Skeletal muscle satellite cell (primary cell): ENCODE measurements around the gene SLC26A8.
"Not testable (repeated sequence)": the region's sequence is repeated elsewhere in the genome, so short reads cannot be mapped to it uniquely, and the experiment has no call there.

ENCODE experiments used
- H3K27me3 ChIP-seq: 2 replicates; pipeline ENCODE4 v1.7.0; 2013; ENCODE audit warnings: low read length; ENCODE audit not compliant: control insufficient read depth, insufficient read depth
- H3K36me3 ChIP-seq: 2 replicates; pipeline ENCODE4 v1.7.0; 2013; ENCODE audit warnings: mild to moderate bottlenecking, control low read depth, low read length; ENCODE audit not compliant: insufficient read depth
- H3K4me1 ChIP-seq: 2 replicates; pipeline ENCODE4 v1.7.0; 2013; ENCODE audit warnings: low read length; ENCODE audit not compliant: control insufficient read depth, insufficient read depth
- H3K4me2 ChIP-seq: 2 replicates; pipeline ENCODE4 v1.7.0; 2013; ENCODE audit warnings: mild to moderate bottlenecking, low read length
- H3K4me3 ChIP-seq: 2 replicates; pipeline ENCODE4 v1.7.0; 2013; ENCODE audit warnings: low read length
- H3K9ac ChIP-seq: 2 replicates; pipeline ENCODE4 v1.7.0; 2013; ENCODE audit warnings: mild to moderate bottlenecking, low read depth, low read length, moderate library complexity
- H3K9me3 ChIP-seq: replicated peaks from 2 replicates; pipeline ENCODE4 v1.7.0; 2013; ENCODE audit warnings: mild to moderate bottlenecking, control low read depth, low read length

Gene SLC26A8

GRCh38 chr6:36049582-36049981 lies 25.1 kb upstream of the SLC26A8 start:
- H3K27me3 ChIP-seq = no peaks in the 10 kb centered on the region
- peaks cover 12% of the 10 kb centered on the region for H3K4me1 ChIP-seq
- H3K9me3 ChIP-seq = no peaks in the 10 kb centered on the region
- H3K36me3 ChIP-seq = peaks cover 3% of the 10 kb centered on the region
- H3K9ac ChIP-seq = no peak overlapping the region
- no peak overlapping the region for H3K4me3 ChIP-seq
- H3K4me2 ChIP-seq = no peak overlapping the region

- Histone ChIP-seq H3K4me3 (no peak overlapping the region), H3K27me3 (no peaks in the 10 kb centered on the region), H3K4me2 (no peak overlapping the region), H3K9me3 (no peaks in the 10 kb centered on the region), H3K9ac (no peak overlapping the region), H3K4me1 (peaks cover 6% of the 10 kb centered on the region), H3K36me3 (no peaks in the 10 kb centered on the region)
These were observed 18.3 kb upstream of the SLC26A8 start for GRCh38 chr6:36042618-36043260.

- H3K4me2 ChIP-seq = no peak overlapping the region
- H3K9ac ChIP-seq = no peak overlapping the region
- no peak overlapping the region for H3K4me3 ChIP-seq
- no peaks in the 10 kb centered on the region for H3K9me3 ChIP-seq
- no peaks in the 10 kb centered on the region for H3K36me3 ChIP-seq
- H3K4me1 ChIP-seq = peaks cover 6% of the 10 kb centered on the region
- H3K27me3 ChIP-seq = no peaks in the 10 kb centered on the region
These were observed 16.5 kb upstream of the SLC26A8 start for GRCh38 chr6:36040958-36041357.

- no peaks in the 10 kb centered on the region for H3K27me3 ChIP-seq
- no peak overlapping the region for H3K9ac ChIP-seq
- H3K4me2 ChIP-seq = no peak overlapping the region
- H3K9me3 ChIP-seq = no peaks in the 10 kb centered on the region
- H3K4me1 ChIP-seq = peaks cover 6% of the 10 kb centered on the region
- H3K36me3 ChIP-seq = no peaks in the 10 kb centered on the region
- no peak overlapping the region for H3K4me3 ChIP-seq
These were observed 14.7 kb upstream of the SLC26A8 start for GRCh38 chr6:36039112-36039511.

GRCh38 chr6:36038120-36038876 lies 13.9 kb upstream of the SLC26A8 start:
- no peak overlapping the region for H3K4me3 ChIP-seq
- no peaks in the 10 kb centered on the region for H3K9me3 ChIP-seq

GRCh38 chr6:36035225-36035624 lies 10.8 kb upstream of the SLC26A8 start:
- peaks cover 9% of the 10 kb centered on the region for H3K4me1 ChIP-seq
- H3K9ac ChIP-seq = no peak overlapping the region
- no peak overlapping the region for H3K4me2 ChIP-seq
- H3K9me3 ChIP-seq = no peaks in the 10 kb centered on the region
- H3K36me3 ChIP-seq = no peaks in the 10 kb centered on the region
- no peak overlapping the region for H3K4me3 ChIP-seq
- no peaks in the 10 kb centered on the region for H3K27me3 ChIP-seq

More at GRCh38 chr6:36038120-36038876, 13.9 kb upstream of the SLC26A8 start:
- Histone ChIP-seq H3K4me1 (peaks cover 9% of the 10 kb centered on the region), H3K36me3 (no peaks in the 10 kb centered on the region), H3K4me2 (no peak overlapping the region), H3K27me3 (no peaks in the 10 kb centered on the region), H3K9ac (no peak overlapping the region)

- Histone ChIP-seq H3K27me3 (no peaks in the 10 kb centered on the region), H3K9ac (no peak overlapping the region), H3K4me1 (peaks cover 9% of the 10 kb centered on the region), H3K9me3 (no peaks in the 10 kb centered on the region), H3K4me2 (no peak overlapping the region), H3K4me3 (no peak overlapping the region), H3K36me3 (no peaks in the 10 kb centered on the region)
These were observed 10.0 kb upstream of the SLC26A8 start for GRCh38 chr6:36034441-36034840.

- Histone ChIP-seq H3K27me3 (no peaks in the 10 kb centered on the region), H3K9me3 (no peaks in the 10 kb centered on the region), H3K4me1 (peaks cover 9% of the 10 kb centered on the region), H3K4me2 (no peak overlapping the region), H3K36me3 (no peaks in the 10 kb centered on the region), H3K4me3 (no peak overlapping the region), H3K9ac (no peak overlapping the region)
These were observed 9.5 kb upstream of the SLC26A8 start for GRCh38 chr6:36033935-36034334.

GRCh38 chr6:36033144-36033543 lies 8.7 kb upstream of the SLC26A8 start:
- H3K4me3 ChIP-seq, H3K27me3 ChIP-seq, H3K9ac ChIP-seq, H3K4me2 ChIP-seq, H3K36me3 ChIP-seq, H3K9me3 ChIP-seq, H3K4me1 ChIP-seq: not testable (repeated sequence)

- H3K9me3 ChIP-seq = no peaks in the 10 kb centered on the region
- H3K4me2 ChIP-seq = peak overlapping the region; percentile 16
- H3K9ac ChIP-seq = no peak overlapping the region
- H3K36me3 ChIP-seq = no peaks in the 10 kb centered on the region
- H3K27me3 ChIP-seq = no peaks in the 10 kb centered on the region
- H3K4me3 ChIP-seq = no peak overlapping the region
- H3K4me1 ChIP-seq = peaks cover 9% of the 10 kb centered on the region
These were observed 7.8 kb upstream of the SLC26A8 start for GRCh38 chr6:36032261-36032660.

- H3K9ac ChIP-seq = peak overlapping the region; percentile 94
These were observed 5.0 kb upstream of the SLC26A8 start for GRCh38 chr6:36029464-36029863.

GRCh38 chr6:36028877-36029324 lies 4.5 kb upstream of the SLC26A8 start:
- Histone ChIP-seq H3K27me3 (no peaks in the 10 kb centered on the region), H3K4me2 (peak overlapping the region; percentile 80), H3K36me3 (no peaks in the 10 kb centered on the region), H3K9me3 (no peaks in the 10 kb centered on the region), H3K4me3 (peak overlapping the region; percentile 90), H3K9ac (peak overlapping the region; percentile 94), H3K4me1 (peaks cover 12% of the 10 kb centered on the region)

More at GRCh38 chr6:36029464-36029863, 5.0 kb upstream of the SLC26A8 start:
- Histone ChIP-seq H3K9me3 (no peaks in the 10 kb centered on the region), H3K36me3 (no peaks in the 10 kb centered on the region), H3K4me2 (peak overlapping the region; percentile 80), H3K4me3 (peak overlapping the region; percentile 90), H3K27me3 (no peaks in the 10 kb centered on the region), H3K4me1 (peaks cover 15% of the 10 kb centered on the region)
